Stimulated activated CD4-positive, alpha-beta T cell treated with anti-CD3 and anti-CD28 coated beads, Interleukin-4, amount 100 ng/mL, for 24 hours (primary cell): Measurements from ENCODE around the gene IPO13.

Source experiments
- DNase-seq: peaks from one replicate; pipeline ENCODE4 v3.0.0-alpha.2; 2020

The IPO13 gene

GRCh38 chr1:44015206-44015605 is 68.5 kb downstream of the IPO13 start:
- no peak for DNase-seq

DNA sequence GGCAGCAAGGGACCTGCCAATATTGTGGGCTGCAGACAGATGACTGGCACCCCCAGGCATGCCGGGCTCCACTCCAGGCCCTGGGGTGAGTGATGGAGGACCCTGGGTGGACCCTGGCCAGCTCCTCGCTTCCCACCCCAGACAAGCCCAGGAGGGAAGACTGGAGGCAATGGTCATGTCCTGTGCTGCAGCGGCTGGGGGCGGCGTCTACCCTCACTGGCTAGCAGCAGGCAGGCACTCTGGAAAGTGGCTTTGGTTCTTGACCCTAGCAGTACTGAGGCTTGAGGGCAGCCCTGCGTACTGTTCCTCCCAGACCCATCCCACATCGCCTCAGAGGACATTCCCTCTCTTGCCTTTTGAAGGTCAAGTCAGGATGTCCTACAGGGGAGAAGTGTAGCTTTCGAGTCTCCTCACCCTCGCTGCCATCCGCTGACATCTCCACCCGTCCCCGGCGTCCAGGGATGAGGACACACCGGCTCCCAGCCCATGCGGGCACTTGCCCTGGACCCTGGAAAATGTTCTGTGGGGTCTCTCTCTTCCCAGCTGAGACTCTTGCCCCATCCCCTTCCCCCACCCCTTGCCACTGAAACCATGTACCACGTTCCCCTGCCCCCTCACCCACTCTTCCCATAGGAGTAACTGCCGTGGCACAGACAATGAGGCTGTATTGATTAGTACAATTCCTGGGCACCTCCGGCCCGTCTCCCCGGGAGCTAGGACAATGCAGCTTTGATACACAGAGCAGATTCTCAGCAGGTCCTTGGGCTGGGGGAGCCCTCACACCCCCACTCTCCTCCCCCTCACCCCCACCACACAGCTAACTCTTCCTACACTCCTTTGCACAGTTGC is 69.5 kb downstream of the IPO13 start:
- no peak for DNase-seq

- DNase-seq: no peak
These were observed 70.2 kb downstream of the IPO13 start for GRCh38 chr1:44016890-44017400.
